ENCODE measurements around the gene EGFR. TPM values are rescaled to one million over a fixed set of nuclear protein-coding genes. Genes with fewer than 3 reads are reported as not detected.

EGFR gene
- total RNA-seq, 2 donors from 2014 or later, result 78.3 to 112 TPM

- no peak for DNase-seq (ENCODE audit: low spot score)
- Histone ChIP-seq H3K9me3 (no peaks in the 10 kb centered on the region), H3K36me3 (no peaks in the 10 kb centered on the region), H3K4me3 (no peak overlapping the region), H3K27me3 (replicated peaks; ENCODE audit: insufficient read depth) (no peaks in the 10 kb centered on the region), H3K27ac (no peak overlapping the region), H3K4me1 (replicated peaks) (peaks cover 4% of the 10 kb centered on the region)
- intact Hi-C loops (cut with DNase I), result no loop called here
- no peak for TF ChIP-seq CTCF (IDR thresholded peaks at IDR 0.05)
- no peak for TF ChIP-seq POLR2AphosphoS5 (IDR thresholded peaks at IDR 0.05)
- TF ChIP-seq POLR2A (IDR thresholded peaks at IDR 0.05), result no peak
- WGBS, result 77% methylated on average over 7 of the region's 7 CpGs
Measured at GRCh38 chr7:55088620-55089019, 69.8 kb downstream of the EGFR start.

DNA sequence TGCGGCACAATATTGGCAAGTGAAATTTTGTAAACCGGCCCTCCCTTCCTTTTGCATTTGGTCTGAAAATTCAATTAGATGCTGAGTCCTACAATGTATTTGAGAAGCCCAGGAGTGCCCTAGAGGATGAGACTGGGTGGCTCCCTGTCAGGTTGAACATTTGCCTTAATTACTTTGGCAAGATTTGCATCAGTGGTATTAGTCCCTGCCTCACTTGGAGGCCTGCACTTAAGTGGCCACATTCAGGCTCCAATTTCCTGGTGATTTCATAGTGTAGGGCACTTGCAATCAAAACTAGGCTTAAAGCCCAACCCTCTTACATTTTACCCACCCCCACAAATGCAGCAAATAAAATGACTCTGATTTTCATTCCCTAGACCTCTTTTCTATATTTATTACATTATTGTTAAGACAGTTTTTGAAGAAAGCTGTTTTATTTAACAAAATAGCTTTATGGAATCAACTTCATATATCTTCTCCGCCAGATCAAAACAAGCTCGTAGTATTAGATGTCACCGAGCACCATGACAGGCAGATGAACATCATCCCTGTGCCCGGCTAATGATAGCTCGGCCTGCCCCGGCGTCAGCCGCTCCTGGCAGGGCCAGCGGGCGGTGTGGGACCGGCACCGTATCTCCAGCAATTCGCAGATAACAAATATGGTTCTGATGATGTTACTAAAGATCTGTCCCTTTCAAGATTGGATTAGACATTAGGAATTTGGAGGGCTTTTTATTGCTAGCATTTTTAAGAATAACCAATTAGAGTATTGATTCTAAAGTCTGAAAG, 73.6 kb downstream of the EGFR start:
- no peaks in the 10 kb centered on the region for H3K27me3 ChIP-seq (replicated peaks; ENCODE audit: insufficient read depth)
- H3K4me3 ChIP-seq, result no peak overlapping the region
- intact Hi-C loops (cut with DNase I), result no loop called here
- H3K27ac ChIP-seq, result no peak overlapping the region
- no peaks in the 10 kb centered on the region for H3K4me1 ChIP-seq (replicated peaks)
- no peaks in the 10 kb centered on the region for H3K36me3 ChIP-seq
- no peaks in the 10 kb centered on the region for H3K9me3 ChIP-seq
- no peak for DNase-seq (ENCODE audit: low spot score)
- 91% methylated on average over 15 of the region's 15 CpGs for WGBS
- TF ChIP-seq POLR2A (IDR thresholded peaks at IDR 0.05) (no peak), CTCF (IDR thresholded peaks at IDR 0.05) (no peak), POLR2AphosphoS5 (IDR thresholded peaks at IDR 0.05) (no peak)

GRCh38 chr7:55092975-55093373, 74.2 kb downstream of the EGFR start:
- Histone ChIP-seq H3K4me1 (replicated peaks) (no peaks in the 10 kb centered on the region), H3K4me3 (no peak overlapping the region), H3K9me3 (no peaks in the 10 kb centered on the region), H3K27me3 (replicated peaks; ENCODE audit: insufficient read depth) (no peaks in the 10 kb centered on the region), H3K27ac (no peak overlapping the region), H3K36me3 (no peaks in the 10 kb centered on the region)
- 75% methylated on average over 3 of the region's 3 CpGs for WGBS
- DNase-seq (ENCODE audit: low spot score), result no peak
- TF ChIP-seq POLR2AphosphoS5 (IDR thresholded peaks at IDR 0.05) (no peak), POLR2A (IDR thresholded peaks at IDR 0.05) (no peak), CTCF (IDR thresholded peaks at IDR 0.05) (no peak)
- intact Hi-C loops (cut with DNase I), result no loop called here

DNA sequence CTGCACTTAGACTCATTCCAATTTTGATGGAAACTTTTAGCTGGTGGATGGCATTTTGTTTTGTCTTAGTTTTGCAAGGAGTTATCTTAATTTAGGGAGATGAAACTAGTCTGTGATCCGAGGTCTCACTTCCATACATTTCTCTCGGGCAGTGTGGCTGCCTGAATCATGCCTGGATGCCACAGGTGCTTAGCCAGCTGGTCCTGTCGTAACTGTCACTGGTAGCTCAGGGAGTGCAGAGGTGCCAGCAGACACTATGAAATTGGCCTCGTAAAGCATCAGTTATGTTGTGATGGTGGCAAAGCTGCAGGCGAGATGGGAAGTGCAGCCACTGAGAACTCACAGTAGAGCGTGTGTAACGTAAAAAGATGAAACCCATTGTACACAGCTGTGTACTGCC, 74.9 kb downstream of the EGFR start:
- no peak for DNase-seq (ENCODE audit: low spot score)
- Histone ChIP-seq H3K9me3 (no peaks in the 10 kb centered on the region), H3K36me3 (no peaks in the 10 kb centered on the region), H3K27me3 (replicated peaks; ENCODE audit: insufficient read depth) (no peaks in the 10 kb centered on the region), H3K4me1 (replicated peaks) (no peaks in the 10 kb centered on the region), H3K27ac (no peak overlapping the region), H3K4me3 (no peak overlapping the region)
- intact Hi-C loops (cut with DNase I), result no loop called here
- no peak for TF ChIP-seq POLR2A (IDR thresholded peaks at IDR 0.05)
- TF ChIP-seq CTCF (IDR thresholded peaks at IDR 0.05), result no peak
- no peak for TF ChIP-seq POLR2AphosphoS5 (IDR thresholded peaks at IDR 0.05)
- WGBS, result 49% methylated on average over 7 of the region's 7 CpGs

DNA sequence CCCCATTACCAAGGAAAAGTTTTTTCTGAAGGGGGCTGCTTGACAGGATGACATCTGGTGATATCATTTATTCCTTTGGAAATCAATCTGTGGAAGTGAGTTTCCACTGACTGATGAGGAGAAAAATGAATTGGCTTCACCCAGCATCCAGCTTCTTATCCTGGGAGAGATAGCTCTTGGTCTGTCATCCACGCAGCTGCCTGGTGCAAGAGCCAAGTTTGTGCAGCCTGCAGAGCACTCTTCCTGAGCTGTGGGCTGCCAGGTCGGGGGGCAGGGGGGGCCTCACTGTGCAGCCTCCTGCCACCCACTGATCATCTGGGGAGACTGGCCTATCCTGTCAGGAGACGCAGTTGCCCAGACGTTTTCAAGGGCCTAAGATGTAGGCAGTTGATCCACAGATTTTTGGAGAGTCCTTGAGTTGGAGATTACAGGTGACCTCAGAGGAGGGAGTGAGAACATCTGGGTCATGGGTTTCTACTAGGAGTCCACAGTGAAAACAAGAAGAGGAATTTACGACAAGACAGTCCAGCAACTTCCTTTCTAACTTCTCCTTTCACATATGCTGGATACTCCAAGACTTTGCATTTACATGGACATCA, 75.4 kb downstream of the EGFR start:
- TF ChIP-seq POLR2AphosphoS5 (IDR thresholded peaks at IDR 0.05), result no peak
- TF ChIP-seq POLR2A (IDR thresholded peaks at IDR 0.05), result no peak
- no peak for TF ChIP-seq CTCF (IDR thresholded peaks at IDR 0.05)
- 58% methylated on average over 5 of the region's 5 CpGs for WGBS
- no peak overlapping the region for H3K4me3 ChIP-seq
- H3K27ac ChIP-seq, result no peak overlapping the region
- intact Hi-C loops (cut with DNase I), result no loop called here
- H3K9me3 ChIP-seq, result no peaks in the 10 kb centered on the region
- H3K36me3 ChIP-seq, result no peaks in the 10 kb centered on the region
- H3K27me3 ChIP-seq (replicated peaks; ENCODE audit: insufficient read depth), result no peaks in the 10 kb centered on the region
- DNase-seq (ENCODE audit: low spot score), result no peak
- no peaks in the 10 kb centered on the region for H3K4me1 ChIP-seq (replicated peaks)

Data from prostate gland (tissue), 2 donors.